IMR-90 (cell line): ENCODE measurements around the gene ZNF485. TPM values are rescaled to one million over a fixed set of nuclear protein-coding genes. Genes with fewer than 3 reads are reported as not detected.

Experiments used
- ATAC-seq: fragments of 200-7000 bp; cut with Tn5 transposase; 2 replicates; pipeline ENCODE4 v1.9.1; 2020; ENCODE audit warnings: low read depth, mild to moderate bottlenecking, moderate library complexity
- BruUV-seq: library from RNA; stranded (reverse); fragments of 400-500 nt; replicated peaks from 2 replicates; lab custom pipeline; 2021; lab: Mats Ljungman, UMichigan
- CTCF ChIA-PET: fragments of 300-600 bp; formaldehyde crosslinking; extraction: SDS; loops from one replicate; lab custom pipeline; 2021; ENCODE audit warnings: antibody characterized with exemption; lab: Yijun Ruan, JAX
- POLR2A ChIA-PET: fragments of 300-600 bp; sonication (Branson Sonifier 250); formaldehyde crosslinking; loops from one replicate; lab custom pipeline; 2022; ENCODE audit warnings: antibody characterized with exemption; ENCODE audit not compliant: unreplicated experiment; lab: Charles Lee
- DNase-seq: peaks from one replicate; pipeline ENCODE4 v3.0.0; 2013
- H2AFZ ChIP-seq: replicated peaks from 2 replicates; pipeline ENCODE3; 2013; ENCODE audit warnings: low read length, mild to moderate bottlenecking; ENCODE audit not compliant: poor library complexity
- H2AK5ac ChIP-seq: 2 replicates; pipeline ENCODE4 v1.6.1; 2013; ENCODE audit warnings: low read depth, low read length, inconsistent platforms
- H2AK9ac ChIP-seq: replicated peaks from 2 replicates; pipeline ENCODE3; 2013; ENCODE audit warnings: mild to moderate bottlenecking, low read depth, low read length, moderate library complexity; ENCODE audit not compliant: poor library complexity
- H2BK120ac ChIP-seq: 2 replicates; pipeline ENCODE4 v1.6.1; 2013; ENCODE audit warnings: low read depth, low read length, inconsistent platforms
- H2BK15ac ChIP-seq: 3 replicates; pipeline ENCODE4 v1.6.1; 2013; ENCODE audit warnings: low read depth, low read length, inconsistent platforms
- H2BK20ac ChIP-seq: 2 replicates; pipeline ENCODE4 v1.6.1; 2013; ENCODE audit warnings: low read depth, mild to moderate bottlenecking, inconsistent platforms, low read length, moderate library complexity
- H2BK5ac ChIP-seq: 2 replicates; pipeline ENCODE4 v1.6.1; 2013; ENCODE audit warnings: mild to moderate bottlenecking, low read depth, low read length, inconsistent platforms; ENCODE audit not compliant: poor library complexity, severe bottlenecking
- H3K14ac ChIP-seq: replicated peaks from 2 replicates; pipeline ENCODE4 v1.6.1; 2013; ENCODE audit warnings: low read depth, low read length, inconsistent platforms
- H3K18ac ChIP-seq: 2 replicates; pipeline ENCODE4 v1.6.1; 2013; ENCODE audit warnings: low read depth, low read length, control low read depth
- H3K23ac ChIP-seq: 2 replicates; pipeline ENCODE4 v1.6.1; 2013; ENCODE audit warnings: low read depth, low read length, inconsistent platforms
- H3K27ac ChIP-seq: 2 replicates; pipeline ENCODE4 v1.5.1; 2013; ENCODE audit warnings: mild to moderate bottlenecking, control low read depth, low read length; ENCODE audit not compliant: insufficient read depth
- H3K27me3 ChIP-seq: 2 replicates; pipeline ENCODE4 v1.6.1; 2013; ENCODE audit warnings: low read length; ENCODE audit not compliant: control insufficient read depth, insufficient read depth
- H3K36me3 ChIP-seq: 2 replicates; pipeline ENCODE4 v1.6.1; 2013; ENCODE audit warnings: low read length, mixed read lengths; ENCODE audit not compliant: control insufficient read depth, insufficient read depth
- H3K4ac ChIP-seq: 2 replicates; pipeline ENCODE4 v1.6.1; 2013; ENCODE audit warnings: low read depth, low read length, inconsistent platforms
- H3K4me1 ChIP-seq: 2 replicates; pipeline ENCODE4 v1.6.1; 2013; ENCODE audit warnings: low read length, mixed read lengths; ENCODE audit not compliant: control insufficient read depth, insufficient read depth
- H3K4me2 ChIP-seq: 2 replicates; pipeline ENCODE4 v1.6.1; 2013; ENCODE audit warnings: low read depth, mild to moderate bottlenecking, control low read depth, low read length, moderate library complexity
- H3K4me3 ChIP-seq: 2 replicates; pipeline ENCODE4 v1.5.1; 2013; ENCODE audit warnings: low read depth, mild to moderate bottlenecking, control low read depth, low read length, moderate library complexity; ENCODE audit not compliant: insufficient read depth
- H3K56ac ChIP-seq: 2 replicates; pipeline ENCODE4 v1.6.1; 2013; ENCODE audit warnings: low read length, inconsistent platforms; ENCODE audit not compliant: insufficient read depth; ENCODE audit errors: extremely low read depth
- H3K79me1 ChIP-seq, 2 experiments: 2 replicates each; pipeline ENCODE4 v1.6.1; 2013; ENCODE audit warnings: low read length in 2 of 2, inconsistent platforms in 1 of 2, low read depth in 1 of 2
- H3K9ac ChIP-seq: 2 replicates; pipeline ENCODE4 v1.6.1; 2013; ENCODE audit warnings: low read depth, low read length, control low read depth
- H3K9me1 ChIP-seq: 2 replicates; pipeline ENCODE4 v1.6.1; 2013; ENCODE audit warnings: low read length, inconsistent platforms; ENCODE audit not compliant: insufficient read depth
- H3K9me3 ChIP-seq: 2 replicates; pipeline ENCODE4 v1.6.1; 2013; ENCODE audit warnings: low read length; ENCODE audit not compliant: control insufficient read depth, insufficient read depth
- H4K20me1 ChIP-seq: 2 replicates; pipeline ENCODE4 v1.6.1; 2013; ENCODE audit warnings: low read length, inconsistent platforms; ENCODE audit not compliant: insufficient read depth
- H4K5ac ChIP-seq: 2 replicates; pipeline ENCODE4 v1.6.1; 2013; ENCODE audit warnings: mild to moderate bottlenecking, low read depth, low read length, control low read depth
- H4K8ac ChIP-seq, 2 experiments: 2 replicates each; pipeline ENCODE4 v1.6.1; 2013; ENCODE audit warnings: low read depth in 2 of 2, low read length in 2 of 2, control low read depth in 1 of 2, inconsistent platforms in 1 of 2
- H4K91ac ChIP-seq: 2 replicates; pipeline ENCODE4 v1.6.1; 2013; ENCODE audit warnings: low read depth, low read length, inconsistent platforms; ENCODE audit not compliant: insufficient read depth
- BHLHE40 ChIP-seq: fragments of 150-350 bp; IDR thresholded peaks from 2 replicates; pipeline ENCODE4 v1.6.1; 2016; ENCODE audit warnings: mild to moderate bottlenecking, low read depth, low read length
- CEBPB ChIP-seq: IDR thresholded peaks from 2 replicates; pipeline ENCODE4 v1.6.1; 2012; ENCODE audit warnings: low read depth, low read length, improper control_type of control experiment
- CHD1 ChIP-seq: IDR thresholded peaks from 2 replicates; pipeline ENCODE4 v1.6.1; 2012; ENCODE audit warnings: low read depth, low read length, improper control_type of control experiment
- ELK1 ChIP-seq: fragments of 150-350 bp; IDR thresholded peaks from 2 replicates; pipeline ENCODE4 v1.6.1; 2016; ENCODE audit warnings: low read depth, mild to moderate bottlenecking, low read length, moderate library complexity, borderline replicate concordance
- MAZ ChIP-seq: IDR thresholded peaks from 2 replicates; pipeline ENCODE4 v1.6.1; 2012; ENCODE audit warnings: low read depth, mild to moderate bottlenecking, low read length, improper control_type of control experiment, moderate library complexity, borderline replicate concordance
- MXI1 ChIP-seq: IDR thresholded peaks from 2 replicates; pipeline ENCODE4 v1.6.1; 2012; ENCODE audit warnings: low read depth, mild to moderate bottlenecking, low read length, moderate library complexity, borderline replicate concordance
- NFE2L2 ChIP-seq: fragments of 150-350 bp; IDR thresholded peaks from 2 replicates; pipeline ENCODE4 v1.6.1; 2016; ENCODE audit warnings: low read depth, mild to moderate bottlenecking, low read length
- POLR2A ChIP-seq: IDR thresholded peaks from 2 replicates; pipeline ENCODE4 v1.6.1; 2012; ENCODE audit warnings: mild to moderate bottlenecking, low read depth, low read length
- RAD21 ChIP-seq: IDR thresholded peaks from 2 replicates; pipeline ENCODE4 v1.6.1; 2012; ENCODE audit warnings: low read length, improper control_type of control experiment
- RFX5 ChIP-seq: IDR thresholded peaks from 2 replicates; pipeline ENCODE4 v1.8.0; 2012; ENCODE audit warnings: low read depth, mild to moderate bottlenecking, low read length, moderate library complexity
- SMC3 ChIP-seq: fragments of 150-350 bp; IDR thresholded peaks from 2 replicates; pipeline ENCODE4 v1.6.1; 2016; ENCODE audit warnings: low read depth, mild to moderate bottlenecking, antibody characterized with exemption, low read length, moderate library complexity
- WGBS, 2 experiments: methylation state at CpG; one replicate each; pipeline versions ENCODE4 v1.1.5 to v1.1.7; 2013; ENCODE audit warnings: missing lambda C conversion rate in 2 of 2; ENCODE audit not compliant: insufficient read length in 1 of 2; ENCODE audit errors: extremely low coverage in 2 of 2; 5-methylcytosine and 5-hydroxymethylcytosine counted together
- dilution Hi-C: fragments of 300-500 bp; cut with HindIII; formaldehyde crosslinking; loops from one replicate; pipeline ENCODE4 v1.14.3; 2018; ENCODE audit warnings: low sequenced_read_pairs; ENCODE audit not compliant: unreplicated experiment
- in situ Hi-C: fragments of 300-500 bp; cut with MboI; formaldehyde crosslinking; loops from 3 replicates; pipeline ENCODE4 v1.14.3; 2019; ENCODE audit warnings: low sequenced_read_pairs, inconsistent platforms, mixed read lengths
- intact Hi-C: fragments of 100-400 bp; cut with micrococcal nuclease; formaldehyde crosslinking; loops from 2 replicates; pipeline ENCODE4 v1.10.0; 2022
- polyA plus RNA-seq, 3 experiments: library from polyadenylated mRNA; depleted of rRNA; stranded (reverse); fragments of >200 nt; gene quantifications; 2 replicates each; pipeline ENCODE4 v1.2.3, GENCODE V29; 2012; ENCODE audit warnings: low replicate concordance in 1 of 3
- total RNA-seq: library from RNA; depleted of rRNA; stranded (reverse); fragments of >200 nt; gene quantifications from 2 replicates; pipeline ENCODE4 v1.2.3, GENCODE V29; 2012
- TF ChIP-seq, protein P1 (sequence below): fragments of 150-350 bp; IDR thresholded peaks from 2 replicates; pipeline ENCODE4 v1.6.1; 2017; ENCODE audit warnings: mild to moderate bottlenecking, antibody characterized with exemption, low read length, low read depth

Gene ZNF485
- total and polyA plus RNA-seq, 2 of the 4 experiments (the other 2 are of a cell fraction), result 1.0 to 2.2 TPM

DNA sequence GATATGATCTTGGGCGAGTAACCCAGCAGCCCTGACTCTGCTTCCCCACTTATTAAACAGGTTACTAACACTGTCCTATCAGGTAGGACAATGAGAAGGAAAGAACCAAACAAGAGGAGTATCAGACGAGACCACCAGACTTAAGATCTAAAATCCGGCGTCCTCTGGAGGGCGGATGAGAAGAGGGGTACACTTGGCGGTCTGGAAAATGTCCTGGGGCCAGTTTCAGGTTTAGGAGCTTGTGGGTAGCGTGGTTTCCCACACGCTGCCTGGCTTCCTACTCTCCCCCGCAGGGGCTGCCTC lies 41.8 kb downstream of the ZNF485 start:
- Histone ChIP-seq H3K4me1 (peaks cover 3% of the 10 kb centered on the region; the same call in 1 of the 2 replicates), H2BK20ac (no peak overlapping the region), H2AFZ (peak overlapping the region; percentile 100), H4K91ac (peak overlapping the region; percentile 54; the same call in 1 of the 2 replicates), H2BK5ac (no peak overlapping the region), H3K14ac (peak overlapping the region; percentile 53), H3K79me1 (peaks cover 10% of the 10 kb centered on the region in 2 experiments), H3K18ac (no peak overlapping the region), H3K23ac (peak overlapping the region; percentile 72; the same call in 1 of the 2 replicates), H2AK5ac (no peak overlapping the region), H3K4ac (peak overlapping the region; percentile 68), H3K36me3 (peaks cover 17% of the 10 kb centered on the region), H3K9me1 (no peaks in the 10 kb centered on the region), H3K9ac (peak overlapping the region; percentile 56), H2BK120ac (no peak overlapping the region), H4K8ac (peak overlapping the region; percentile 84 to 98), H2BK15ac (no peak overlapping the region), H3K4me2 (peak overlapping the region; percentile 79), H3K56ac (no peak overlapping the region), H4K20me1 (no peaks in the 10 kb centered on the region), H3K9me3 (peaks cover 35% of the 10 kb centered on the region), H3K27ac (peak overlapping the region; percentile 48; the same call in 1 of the 2 replicates), H4K5ac (peak overlapping the region; percentile 93), H2AK9ac (peak overlapping the region; percentile 60), H3K27me3 (no peaks in the 10 kb centered on the region), H3K4me3 (peak overlapping the region; percentile 62)
- TF ChIP-seq POLR2A, result no peak
- TF ChIP-seq, protein P1, sequence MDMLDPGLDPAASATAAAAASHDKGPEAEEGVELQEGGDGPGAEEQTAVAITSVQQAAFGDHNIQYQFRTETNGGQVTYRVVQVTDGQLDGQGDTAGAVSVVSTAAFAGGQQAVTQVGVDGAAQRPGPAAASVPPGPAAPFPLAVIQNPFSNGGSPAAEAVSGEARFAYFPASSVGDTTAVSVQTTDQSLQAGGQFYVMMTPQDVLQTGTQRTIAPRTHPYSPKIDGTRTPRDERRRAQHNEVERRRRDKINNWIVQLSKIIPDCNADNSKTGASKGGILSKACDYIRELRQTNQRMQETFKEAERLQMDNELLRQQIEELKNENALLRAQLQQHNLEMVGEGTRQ, result no peak
- TF ChIP-seq CHD1, result no peak
- no peak for TF ChIP-seq NFE2L2
- TF ChIP-seq MXI1, result no peak
- no peak for TF ChIP-seq BHLHE40
- TF ChIP-seq ELK1, result no peak
- no peak for TF ChIP-seq SMC3
- TF ChIP-seq RAD21, result no peak
- TF ChIP-seq CEBPB, result no peak
- TF ChIP-seq MAZ, result no peak
- TF ChIP-seq RFX5, result no peak
- BruUV-seq, result no TSS peak
- ChIA-PET CTCF (no interaction called here), POLR2A (no interaction called here)
- dilution Hi-C loops, result no loop called here
- intact Hi-C loops, result no loop called here
- ATAC-seq (no peak), DNase-seq (no peak)
- 0% methylated on average over 1 of the region's 9 CpGs; no CpG with 5 or more reads in 1 of the 2 experiments for WGBS, 2 experiments
- in situ Hi-C loops, result no loop called here
